ENCODE results near the gene LARGE1.

LARGE1 gene

DNA sequence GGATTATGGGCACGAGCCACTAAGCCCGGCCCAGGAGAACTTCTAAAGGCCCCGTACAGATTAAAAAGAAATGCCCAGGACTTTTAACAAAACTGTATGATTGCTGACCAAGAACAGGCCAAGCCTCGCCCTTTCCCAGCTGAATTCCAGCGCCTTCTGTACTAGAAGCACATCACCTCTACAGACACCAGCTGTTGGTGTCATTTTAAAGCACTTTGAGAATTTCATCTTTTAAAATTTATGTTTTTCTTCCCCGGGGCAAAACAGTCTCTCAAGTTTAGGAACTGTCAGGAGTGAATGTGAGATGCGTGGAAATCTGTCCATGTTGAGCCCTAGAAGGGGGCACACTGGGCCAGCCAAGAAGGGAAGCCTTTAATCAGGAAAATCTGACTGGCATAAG, 362.4 kb downstream of the LARGE1 start:
- DNase-seq (ENCODE audit: insufficient read length, low spot score) (no peak), FAIRE-seq (no peak)
- TF ChIP-seq, protein P1, sequence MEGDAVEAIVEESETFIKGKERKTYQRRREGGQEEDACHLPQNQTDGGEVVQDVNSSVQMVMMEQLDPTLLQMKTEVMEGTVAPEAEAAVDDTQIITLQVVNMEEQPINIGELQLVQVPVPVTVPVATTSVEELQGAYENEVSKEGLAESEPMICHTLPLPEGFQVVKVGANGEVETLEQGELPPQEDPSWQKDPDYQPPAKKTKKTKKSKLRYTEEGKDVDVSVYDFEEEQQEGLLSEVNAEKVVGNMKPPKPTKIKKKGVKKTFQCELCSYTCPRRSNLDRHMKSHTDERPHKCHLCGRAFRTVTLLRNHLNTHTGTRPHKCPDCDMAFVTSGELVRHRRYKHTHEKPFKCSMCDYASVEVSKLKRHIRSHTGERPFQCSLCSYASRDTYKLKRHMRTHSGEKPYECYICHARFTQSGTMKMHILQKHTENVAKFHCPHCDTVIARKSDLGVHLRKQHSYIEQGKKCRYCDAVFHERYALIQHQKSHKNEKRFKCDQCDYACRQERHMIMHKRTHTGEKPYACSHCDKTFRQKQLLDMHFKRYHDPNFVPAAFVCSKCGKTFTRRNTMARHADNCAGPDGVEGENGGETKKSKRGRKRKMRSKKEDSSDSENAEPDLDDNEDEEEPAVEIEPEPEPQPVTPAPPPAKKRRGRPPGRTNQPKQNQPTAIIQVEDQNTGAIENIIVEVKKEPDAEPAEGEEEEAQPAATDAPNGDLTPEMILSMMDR (IDR thresholded peaks at IDR 0.05; ENCODE audit: insufficient read depth, missing control alignments): no peak

DNA sequence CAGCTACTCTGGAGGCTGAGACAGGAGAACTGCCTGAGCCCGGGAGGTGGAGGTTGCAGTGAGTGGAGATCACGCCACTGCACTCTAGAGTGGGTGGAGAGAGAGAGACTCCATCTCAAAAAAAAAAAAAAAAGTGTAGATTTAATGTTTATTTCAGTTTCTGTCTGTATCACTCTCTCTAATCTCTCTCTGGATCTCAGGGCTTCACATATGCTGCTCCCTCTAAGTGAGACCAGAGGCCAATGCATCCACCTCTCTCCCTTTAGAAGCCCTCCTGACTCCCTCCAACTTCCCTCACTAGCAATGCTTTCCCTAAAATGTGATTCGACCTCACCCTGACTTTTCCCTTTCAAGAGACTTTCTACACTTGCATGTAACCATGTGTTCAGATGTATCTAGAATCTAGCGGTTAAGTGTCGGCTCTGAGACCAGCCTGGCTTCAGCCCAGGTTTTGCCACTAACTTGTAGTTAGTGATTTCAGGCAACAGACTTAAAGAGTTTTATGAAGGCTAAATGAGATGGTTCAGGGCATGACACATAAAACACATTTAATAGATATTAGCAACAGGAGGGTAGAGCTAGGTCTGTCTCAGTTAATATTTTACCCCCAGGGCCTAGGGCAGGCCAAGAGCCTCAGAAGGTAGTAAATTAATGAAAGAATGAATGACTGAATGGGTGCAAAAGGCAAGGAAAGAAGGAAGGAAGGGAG, 364.3 kb downstream of the LARGE1 start:
- DNase-seq (ENCODE audit: insufficient read length, low spot score) (no peak), FAIRE-seq (no peak)
- TF ChIP-seq, protein P1 (IDR thresholded peaks at IDR 0.05; ENCODE audit: insufficient read depth, missing control alignments): no peak

DNA sequence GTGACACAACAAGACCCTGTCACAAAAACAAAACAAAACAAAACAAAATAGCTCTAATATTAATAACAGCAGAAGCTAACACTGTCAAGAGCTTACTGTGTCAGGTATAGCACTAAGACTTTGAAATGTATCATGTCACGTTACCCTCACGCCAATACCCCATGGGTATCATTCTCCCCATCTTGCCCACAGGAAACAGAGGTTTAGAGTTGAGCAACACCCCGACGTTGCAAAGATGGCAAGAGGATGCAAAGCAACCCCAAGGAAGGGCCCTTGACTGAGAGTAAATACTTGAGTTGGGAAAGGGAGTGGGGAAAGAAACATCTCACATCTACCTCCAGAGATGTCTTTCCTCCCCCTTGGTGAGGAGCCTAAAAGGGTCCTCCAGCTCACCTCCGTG, 366.8 kb downstream of the LARGE1 start:
- TF ChIP-seq, protein P1 (IDR thresholded peaks at IDR 0.05; ENCODE audit: insufficient read depth, missing control alignments): no peak
- DNase-seq (ENCODE audit: insufficient read length, low spot score): no peak
- no peak for FAIRE-seq

DNA sequence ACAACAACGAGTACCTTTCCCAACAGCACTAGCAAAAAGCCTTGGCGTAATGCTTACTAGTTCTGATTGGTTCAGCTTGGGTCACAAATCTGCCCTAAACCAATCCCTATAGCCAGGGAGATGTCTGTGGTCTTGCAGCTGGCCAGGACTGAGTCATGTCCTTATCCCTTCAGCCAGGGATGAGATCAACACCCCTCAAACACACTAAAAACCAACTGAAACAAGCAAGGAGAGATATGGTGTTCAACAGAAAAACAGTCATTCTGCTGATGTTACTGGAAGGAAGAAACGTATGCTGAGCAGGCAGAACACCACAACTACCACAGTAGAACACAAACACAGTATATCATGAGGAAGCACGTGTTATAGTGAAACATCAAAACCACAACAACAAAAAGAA, 375.6 kb downstream of the LARGE1 start:
- FAIRE-seq (no peak), DNase-seq (ENCODE audit: insufficient read length, low spot score) (no peak)
- TF ChIP-seq, protein P1 (IDR thresholded peaks at IDR 0.05; ENCODE audit: insufficient read depth, missing control alignments): no peak

DNA sequence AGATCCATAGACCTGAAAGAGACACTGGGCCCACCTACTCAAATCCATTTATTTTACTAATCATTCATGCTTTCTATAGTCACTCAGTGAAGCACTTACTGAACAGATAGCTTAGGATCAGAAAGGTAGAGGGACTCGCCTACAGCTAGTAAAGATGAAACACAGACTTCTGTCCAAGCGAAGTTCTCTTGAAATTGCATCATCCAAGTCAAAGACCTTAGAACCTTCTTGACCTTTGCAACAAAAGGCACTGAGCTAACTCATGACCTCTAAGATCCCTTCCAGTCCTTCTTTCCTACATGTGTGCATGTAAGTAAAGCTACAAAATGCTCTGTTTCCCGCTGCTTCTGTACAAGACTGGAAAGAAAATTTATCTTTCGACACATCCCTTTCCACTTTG, 377.6 kb downstream of the LARGE1 start:
- no peak for DNase-seq (ENCODE audit: insufficient read length, low spot score)
- FAIRE-seq: no peak
- TF ChIP-seq, protein P1 (IDR thresholded peaks at IDR 0.05; ENCODE audit: insufficient read depth, missing control alignments): no peak

DNA sequence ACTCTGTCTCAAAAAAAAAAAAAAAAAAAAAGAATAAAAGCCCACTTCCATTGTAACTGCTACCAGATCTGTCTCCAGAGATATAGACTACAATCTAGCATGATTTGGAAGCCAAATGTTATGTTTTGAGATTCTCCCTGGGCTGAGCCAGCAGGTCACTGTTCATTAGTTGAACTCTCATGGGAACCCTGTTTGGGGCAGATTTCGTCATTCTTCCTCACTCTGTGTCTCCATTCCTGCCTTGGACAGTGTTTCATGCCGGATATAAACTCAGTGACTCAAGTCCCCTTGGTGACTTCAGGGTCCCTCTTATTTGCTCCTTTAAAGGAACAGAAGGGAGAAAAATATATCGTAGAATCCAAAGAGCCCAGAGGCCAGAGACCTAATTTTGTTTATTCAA, 378.1 kb downstream of the LARGE1 start:
- TF ChIP-seq, protein P1 (IDR thresholded peaks at IDR 0.05; ENCODE audit: insufficient read depth, missing control alignments): no peak
- FAIRE-seq (no peak), DNase-seq (ENCODE audit: insufficient read length, low spot score) (no peak)

DNA sequence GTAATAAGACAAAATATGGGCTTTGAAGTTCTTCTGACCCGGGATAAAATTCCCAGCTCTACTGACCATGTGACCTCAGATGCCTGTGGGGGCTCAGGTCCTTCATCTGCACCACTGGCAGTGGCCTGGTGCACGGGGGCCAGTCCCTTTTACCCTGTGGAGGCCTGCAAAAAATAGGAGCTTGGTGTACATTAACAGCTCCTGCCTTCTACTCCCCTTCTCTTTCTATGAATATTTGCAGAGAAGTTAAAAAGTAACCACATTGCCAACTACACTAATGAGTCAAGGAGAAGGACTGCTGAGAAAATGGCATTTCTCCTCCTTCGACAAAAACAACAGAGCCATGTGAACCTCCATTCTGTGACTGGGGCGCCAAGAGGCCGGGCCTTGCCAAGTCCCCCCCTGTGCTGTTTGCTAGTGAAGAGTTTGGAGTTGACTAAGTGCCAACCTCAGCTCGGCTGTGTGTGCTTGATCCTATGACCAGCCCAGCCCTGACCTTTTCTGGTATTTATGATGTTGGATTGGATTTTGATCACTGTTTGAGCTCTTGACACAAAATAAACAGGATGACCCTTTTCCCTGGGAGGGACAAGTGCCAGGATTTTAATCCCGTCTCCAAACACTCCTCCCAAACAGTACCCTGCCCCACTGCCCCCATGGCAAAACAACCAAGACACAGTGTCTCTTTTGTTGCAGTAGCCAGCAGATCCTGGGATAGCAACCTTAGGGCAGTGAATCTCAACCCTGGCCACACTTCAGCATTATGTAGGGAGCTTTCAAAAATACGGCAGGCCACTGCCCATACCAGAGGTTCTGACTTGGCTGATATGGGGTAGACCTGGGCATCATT, 380.1 kb downstream of the LARGE1 start:
- DNase-seq (ENCODE audit: insufficient read length, low spot score) (no peak), FAIRE-seq (no peak)
- TF ChIP-seq, protein P1 (IDR thresholded peaks at IDR 0.05; ENCODE audit: insufficient read depth, missing control alignments): no peak
